ENCODE results near the gene ERCC1.
A peak's percentile ranks its signal among the peaks of the same experiment; 100 is the strongest.

ERCC1 gene

DNA sequence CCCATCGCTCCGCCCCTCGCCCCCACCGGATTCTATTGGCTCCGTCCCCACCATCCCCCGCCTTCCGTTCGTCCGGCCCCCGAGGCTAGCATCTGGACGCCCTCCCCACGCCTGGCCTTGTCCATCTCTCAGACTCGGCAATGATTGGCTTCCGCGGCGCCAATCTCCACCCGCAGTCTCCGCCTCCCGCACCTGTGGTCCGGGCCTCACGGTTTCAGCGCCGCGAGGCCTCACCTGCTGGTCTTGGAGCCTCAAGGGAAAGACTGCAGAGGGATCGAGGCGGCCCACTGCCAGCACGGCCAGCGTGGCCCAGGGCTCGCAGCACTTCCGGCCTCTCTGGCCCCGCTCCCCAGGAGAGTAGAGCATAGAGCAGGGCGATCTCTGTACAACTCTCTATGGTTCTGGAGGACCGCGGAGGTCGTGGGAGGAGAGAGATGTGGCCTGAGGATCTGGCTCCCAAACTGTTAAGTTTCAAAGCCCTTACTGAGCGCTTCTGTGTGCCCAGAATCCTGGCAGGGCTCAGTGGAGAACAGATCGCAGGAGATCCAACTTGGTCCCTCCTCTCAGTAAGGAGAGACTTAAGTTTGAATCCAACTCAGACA lies at the start of gene ERCC1:
Gene ERCC1, minus strand, starts transcription at position 329 of the 602 bp plus-strand sequence. CDS start 543 bp downstream, outside the sequence.
- Mint-ChIP-seq H3K4me1 (ENCODE audit: low read depth) (peaks cover 73% of the 10 kb centered on the region), H3K27me3 (peaks cover 9% of the 10 kb centered on the region), H3K9me3 (no peaks in the 10 kb centered on the region), H3K27ac (peak within 1 kb of the TSS; percentile 94), H3K4me3 (peak within 1 kb of the TSS; percentile 97), H3K36me3 (ENCODE audit: low read depth) (peaks cover 40% of the 10 kb centered on the region)
- intact Hi-C loops (cut with micrococcal nuclease) = loop anchor here (1.0 kb wide), 1 partner anchor 17 kb away; the partner anchor contains the start of gene POLR1G

DNA sequence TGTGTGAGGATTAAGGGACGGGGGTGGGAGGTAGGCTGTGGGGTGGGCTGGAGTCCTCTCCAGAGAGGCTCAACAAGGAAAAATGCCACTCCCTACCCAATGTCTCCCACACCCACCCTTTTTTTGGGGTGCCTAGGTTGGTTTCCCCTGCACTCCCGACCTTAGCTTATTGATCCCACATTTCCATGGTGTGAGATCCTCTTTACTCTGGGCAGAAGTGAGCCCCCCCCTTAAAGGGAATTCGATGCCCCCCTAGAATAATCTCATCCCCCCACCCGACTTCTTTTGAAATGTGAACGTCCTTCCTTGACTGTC lies 49.6 kb upstream of the ERCC1 start:
- H3K27me3 Mint-ChIP-seq = peaks cover 70% of the 10 kb centered on the region

DNA sequence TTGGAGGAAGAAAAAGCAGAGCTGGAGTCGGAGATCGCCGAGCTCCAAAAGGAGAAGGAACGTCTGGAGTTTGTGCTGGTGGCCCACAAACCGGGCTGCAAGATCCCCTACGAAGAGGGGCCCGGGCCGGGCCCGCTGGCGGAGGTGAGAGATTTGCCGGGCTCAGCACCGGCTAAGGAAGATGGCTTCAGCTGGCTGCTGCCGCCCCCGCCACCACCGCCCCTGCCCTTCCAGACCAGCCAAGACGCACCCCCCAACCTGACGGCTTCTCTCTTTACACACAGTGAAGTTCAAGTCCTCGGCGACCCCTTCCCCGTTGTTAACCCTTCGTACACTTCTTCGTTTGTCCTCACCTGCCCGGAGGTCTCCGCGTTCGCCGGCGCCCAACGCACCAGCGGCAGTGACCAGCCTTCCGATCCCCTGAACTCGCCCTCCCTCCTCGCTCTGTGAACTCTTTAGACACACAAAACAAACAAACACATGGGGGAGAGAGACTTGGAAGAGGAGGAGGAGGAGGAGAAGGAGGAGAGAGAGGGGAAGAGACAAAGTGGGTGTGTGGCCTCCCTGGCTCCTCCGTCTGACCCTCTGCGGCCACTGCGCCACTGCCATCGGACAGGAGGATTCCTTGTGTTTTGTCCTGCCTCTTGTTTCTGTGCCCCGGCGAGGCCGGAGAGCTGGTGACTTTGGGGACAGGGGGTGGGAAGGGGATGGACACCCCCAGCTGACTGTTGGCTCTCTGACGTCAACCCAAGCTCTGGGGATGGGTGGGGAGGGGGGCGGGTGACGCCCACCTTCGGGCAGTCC lies 49.0 kb upstream of the ERCC1 start:
- Mint-ChIP-seq H3K4me3 (peak overlapping the region; percentile 56), H3K27me3 (peaks cover 70% of the 10 kb centered on the region), H3K9me3 (no peaks in the 10 kb centered on the region), H3K27ac (peak overlapping the region; percentile 21), H3K36me3 (ENCODE audit: low read depth) (peaks cover 7% of the 10 kb centered on the region), H3K4me1 (ENCODE audit: low read depth) (peaks cover 83% of the 10 kb centered on the region)
- intact Hi-C loops (cut with micrococcal nuclease) = no loop called here

More for the DNA sequence above, 49.6 kb upstream of the ERCC1 start:
- peaks cover 83% of the 10 kb centered on the region for H3K4me1 Mint-ChIP-seq (ENCODE audit: low read depth)
- H3K9me3 Mint-ChIP-seq = no peaks in the 10 kb centered on the region
- intact Hi-C loops (cut with micrococcal nuclease) = no loop called here
- H3K36me3 Mint-ChIP-seq (ENCODE audit: low read depth) = peaks cover 7% of the 10 kb centered on the region
- no peak overlapping the region for H3K4me3 Mint-ChIP-seq
- H3K27ac Mint-ChIP-seq = peak overlapping the region; percentile 20

DNA sequence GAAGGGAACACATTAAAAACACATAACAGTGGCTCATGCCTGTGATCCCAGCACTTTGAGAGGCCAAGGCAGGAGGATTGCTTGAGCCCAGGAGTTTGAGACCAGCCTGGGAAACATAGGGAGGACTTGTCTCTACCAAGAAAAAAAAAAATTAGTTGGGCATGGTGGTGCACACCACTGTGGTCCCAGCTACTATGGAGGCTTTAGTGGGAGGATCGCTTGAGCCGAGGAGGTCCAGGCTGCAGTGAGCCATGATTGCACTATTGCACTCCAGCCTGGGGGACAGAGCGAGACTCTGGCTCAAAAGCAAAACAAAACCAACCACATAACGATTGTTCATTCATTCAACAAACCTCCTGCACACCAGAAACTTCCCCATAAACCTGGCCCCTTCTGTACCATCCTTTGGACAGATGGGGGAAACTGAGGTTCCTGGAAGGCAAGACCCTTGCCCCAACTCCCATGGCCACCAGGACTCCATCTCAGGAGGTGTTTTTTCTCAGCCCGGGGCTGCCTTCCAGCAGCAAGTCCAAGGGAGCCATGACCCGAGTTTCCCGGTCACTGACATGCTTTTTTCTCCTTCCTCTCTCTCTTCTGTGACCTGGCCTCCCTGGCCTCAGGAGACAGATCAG lies 48.3 kb upstream of the ERCC1 start:
- Mint-ChIP-seq H3K27me3 (peaks cover 67% of the 10 kb centered on the region), H3K4me1 (ENCODE audit: low read depth) (peaks cover 85% of the 10 kb centered on the region), H3K4me3 (peak overlapping the region; percentile 27), H3K9me3 (no peaks in the 10 kb centered on the region), H3K27ac (no peak overlapping the region), H3K36me3 (ENCODE audit: low read depth) (peaks cover 7% of the 10 kb centered on the region)
- intact Hi-C loops (cut with micrococcal nuclease) = no loop called here

DNA sequence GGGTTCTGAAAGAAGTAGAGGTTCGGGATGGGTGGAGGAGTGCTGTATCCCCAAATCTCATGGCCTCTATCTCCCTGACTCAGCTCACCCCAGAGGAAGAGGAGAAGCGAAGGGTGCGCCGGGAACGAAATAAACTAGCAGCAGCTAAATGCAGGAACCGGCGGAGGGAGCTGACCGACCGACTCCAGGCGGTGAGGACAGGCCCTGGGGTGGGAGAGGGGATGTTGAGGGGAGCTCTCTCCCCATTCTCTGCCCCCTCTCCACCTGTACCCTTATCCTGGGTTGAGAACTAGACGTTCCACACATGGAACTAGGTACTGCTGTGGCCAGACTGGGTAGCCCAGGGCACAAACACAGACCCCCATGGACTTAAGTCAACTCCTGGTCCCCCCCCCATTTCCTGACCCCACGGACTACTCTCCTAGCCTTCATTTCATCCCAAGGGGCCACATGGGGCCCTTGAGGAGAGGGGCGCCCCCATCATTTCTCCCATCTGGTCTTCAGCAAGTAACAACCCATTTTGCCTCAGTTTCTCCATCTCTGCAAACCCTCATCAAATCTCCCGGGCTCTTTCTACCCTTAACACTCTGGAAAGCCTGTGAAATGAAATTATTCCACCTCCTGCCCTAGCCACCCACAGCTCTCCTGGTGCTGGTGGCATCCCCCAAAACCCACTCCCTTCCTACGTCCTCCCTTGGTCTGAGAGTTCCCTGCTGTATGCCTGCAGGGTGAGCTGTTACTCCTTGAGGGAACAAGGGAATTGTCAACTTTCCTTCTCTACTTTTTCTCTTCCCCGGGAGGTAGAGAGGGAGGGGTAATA lies 47.6 kb upstream of the ERCC1 start:
- peaks cover 7% of the 10 kb centered on the region for H3K36me3 Mint-ChIP-seq (ENCODE audit: low read depth)
- H3K27ac Mint-ChIP-seq = no peak overlapping the region

DNA sequence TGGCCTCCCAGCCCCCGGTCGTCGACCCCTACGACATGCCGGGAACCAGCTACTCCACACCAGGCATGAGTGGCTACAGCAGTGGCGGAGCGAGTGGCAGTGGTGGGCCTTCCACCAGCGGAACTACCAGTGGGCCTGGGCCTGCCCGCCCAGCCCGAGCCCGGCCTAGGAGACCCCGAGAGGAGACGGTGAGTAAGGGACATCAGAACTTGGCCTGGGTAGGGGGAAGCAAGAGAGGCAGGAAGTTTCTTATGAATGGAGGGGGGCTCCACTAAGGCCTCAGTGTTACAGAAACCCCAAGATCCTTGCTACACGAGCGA lies 47.0 kb upstream of the ERCC1 start:
- Mint-ChIP-seq H3K4me1 (ENCODE audit: low read depth) (peaks cover 80% of the 10 kb centered on the region), H3K4me3 (no peak overlapping the region), H3K27ac (peak overlapping the region; percentile 8), H3K27me3 (peaks cover 64% of the 10 kb centered on the region), H3K36me3 (ENCODE audit: low read depth) (peaks cover 7% of the 10 kb centered on the region), H3K9me3 (no peaks in the 10 kb centered on the region)
- intact Hi-C loops (cut with micrococcal nuclease) = no loop called here

More for the DNA sequence above, 47.6 kb upstream of the ERCC1 start:
- H3K27me3 Mint-ChIP-seq = peaks cover 63% of the 10 kb centered on the region
- no peak overlapping the region for H3K4me3 Mint-ChIP-seq
- peaks cover 83% of the 10 kb centered on the region for H3K4me1 Mint-ChIP-seq (ENCODE audit: low read depth)
- intact Hi-C loops (cut with micrococcal nuclease) = no loop called here
- H3K9me3 Mint-ChIP-seq = no peaks in the 10 kb centered on the region

DNA sequence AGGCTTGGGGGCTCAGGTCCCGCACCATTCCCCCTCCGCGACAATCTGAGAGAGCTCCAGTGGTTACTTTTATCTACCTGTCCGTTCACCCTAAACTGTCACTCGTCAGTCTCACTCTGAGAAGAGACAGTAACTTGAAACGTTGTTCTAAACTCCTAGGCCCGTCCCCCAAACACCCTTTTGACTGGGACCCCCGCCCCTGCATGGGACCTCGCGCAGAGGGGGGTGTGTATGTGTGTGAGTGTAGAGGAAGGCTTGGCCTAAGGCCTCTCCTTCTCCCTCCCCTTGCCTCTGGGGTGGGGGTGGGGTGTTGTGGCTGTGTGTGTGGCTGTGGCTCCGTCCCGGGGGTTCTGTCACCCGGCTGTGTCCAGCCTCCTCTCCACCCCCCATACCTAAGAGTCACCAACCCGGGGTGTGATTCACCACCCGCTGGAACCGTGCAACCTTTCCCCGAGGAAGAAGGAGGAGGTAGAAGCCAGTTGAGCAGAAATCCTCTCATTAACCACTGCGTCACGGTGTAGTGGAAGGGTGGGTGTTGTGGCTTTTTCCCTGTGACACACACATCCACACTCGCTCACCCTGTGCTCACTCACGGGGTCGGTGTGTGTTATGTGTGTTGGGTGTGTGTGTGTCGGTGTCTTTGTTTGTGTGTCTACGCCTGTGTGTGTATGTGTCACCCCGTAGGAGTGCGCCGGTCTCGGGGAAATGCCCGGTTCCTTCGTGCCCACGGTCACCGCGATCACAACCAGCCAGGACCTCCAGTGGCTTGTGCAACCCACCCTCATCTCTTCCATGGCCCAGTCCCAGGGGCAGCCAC lies 46.4 kb upstream of the ERCC1 start:
- no peaks in the 10 kb centered on the region for H3K9me3 Mint-ChIP-seq
- H3K4me3 Mint-ChIP-seq = peak overlapping the region; percentile 93
- peaks cover 64% of the 10 kb centered on the region for H3K27me3 Mint-ChIP-seq
- H3K27ac Mint-ChIP-seq = peak overlapping the region; percentile 97
- peaks cover 79% of the 10 kb centered on the region for H3K4me1 Mint-ChIP-seq (ENCODE audit: low read depth)
- intact Hi-C loops (cut with micrococcal nuclease) = loop anchor here (2.0 kb wide), 1 partner anchor 27 kb away; no protein-coding TSS in a partner anchor
- peaks cover 7% of the 10 kb centered on the region for H3K36me3 Mint-ChIP-seq (ENCODE audit: low read depth)

DNA sequence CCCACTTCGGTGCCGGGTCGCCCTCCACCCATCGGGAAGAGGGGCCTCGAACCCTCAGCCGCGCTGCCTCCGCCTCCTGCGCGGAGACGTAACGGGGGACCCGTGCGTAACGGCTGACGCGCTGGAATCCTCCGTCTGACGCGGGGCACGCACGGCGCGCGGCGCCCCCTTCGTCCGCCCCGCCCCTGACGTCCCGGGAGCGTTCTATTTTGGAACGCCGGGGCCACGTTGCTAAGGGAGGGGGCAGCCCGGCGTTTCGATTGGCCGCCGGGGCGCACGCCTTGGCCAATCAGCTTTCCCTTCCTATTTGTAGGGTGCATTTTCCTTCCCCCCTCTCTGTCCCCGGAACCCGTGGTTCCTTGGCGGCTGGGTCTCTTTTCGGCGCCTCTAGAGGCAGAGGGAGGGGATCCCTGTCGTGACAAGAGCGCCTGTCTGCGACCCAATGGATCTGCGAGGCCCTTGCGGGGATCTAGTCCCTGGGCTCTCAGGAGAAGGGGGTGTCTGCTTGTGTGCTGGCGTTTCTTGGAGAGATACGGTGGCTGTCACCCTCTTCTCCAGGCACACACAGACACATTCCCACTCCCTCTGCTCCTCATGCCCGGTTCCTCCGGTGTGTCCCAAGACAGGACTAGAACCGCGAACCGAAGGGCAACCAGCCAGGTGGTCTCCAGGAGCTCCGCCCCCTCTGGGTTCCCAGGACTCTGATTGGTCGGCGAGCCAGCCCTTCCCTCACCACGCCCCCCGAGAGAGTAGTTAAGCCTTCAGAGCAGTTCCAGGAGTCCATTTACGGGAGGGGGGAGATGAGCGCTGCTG lies 45.6 kb upstream of the ERCC1 start:
- no peaks in the 10 kb centered on the region for H3K9me3 Mint-ChIP-seq
- intact Hi-C loops (cut with micrococcal nuclease) = loop anchor here (2.0 kb wide), 1 partner anchor 27 kb away; no protein-coding TSS in a partner anchor
- peaks cover 80% of the 10 kb centered on the region for H3K4me1 Mint-ChIP-seq (ENCODE audit: low read depth)
- peaks cover 65% of the 10 kb centered on the region for H3K27me3 Mint-ChIP-seq
- H3K36me3 Mint-ChIP-seq (ENCODE audit: low read depth) = peaks cover 7% of the 10 kb centered on the region
- H3K27ac Mint-ChIP-seq = peak overlapping the region; percentile 97
- peak overlapping the region; percentile 93 for H3K4me3 Mint-ChIP-seq

DNA sequence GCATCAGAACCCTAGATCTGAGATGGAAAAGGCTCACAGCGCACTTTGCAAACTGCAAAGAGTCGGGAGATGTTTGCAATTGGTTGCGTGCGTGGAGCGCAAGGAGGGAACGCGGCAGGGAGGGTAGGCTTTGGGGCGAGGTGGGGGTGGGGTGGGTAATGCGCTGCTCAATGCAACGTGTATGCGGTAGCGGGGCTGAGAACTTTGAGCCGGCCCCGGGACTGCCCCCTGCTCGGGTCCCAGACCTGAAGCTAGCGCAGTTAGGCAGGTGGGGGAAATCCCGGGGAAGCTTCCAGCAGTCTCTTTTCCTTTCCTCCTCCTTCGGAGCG lies 45.0 kb upstream of the ERCC1 start:
- Mint-ChIP-seq H3K9me3 (no peaks in the 10 kb centered on the region), H3K27me3 (peaks cover 59% of the 10 kb centered on the region), H3K27ac (peak overlapping the region; percentile 97), H3K4me3 (peak overlapping the region; percentile 93), H3K4me1 (ENCODE audit: low read depth) (peaks cover 75% of the 10 kb centered on the region), H3K36me3 (ENCODE audit: low read depth) (peaks cover 7% of the 10 kb centered on the region)
- intact Hi-C loops (cut with micrococcal nuclease) = loop anchor here (2.0 kb wide), 1 partner anchor 26 kb away; no protein-coding TSS in a partner anchor

DNA sequence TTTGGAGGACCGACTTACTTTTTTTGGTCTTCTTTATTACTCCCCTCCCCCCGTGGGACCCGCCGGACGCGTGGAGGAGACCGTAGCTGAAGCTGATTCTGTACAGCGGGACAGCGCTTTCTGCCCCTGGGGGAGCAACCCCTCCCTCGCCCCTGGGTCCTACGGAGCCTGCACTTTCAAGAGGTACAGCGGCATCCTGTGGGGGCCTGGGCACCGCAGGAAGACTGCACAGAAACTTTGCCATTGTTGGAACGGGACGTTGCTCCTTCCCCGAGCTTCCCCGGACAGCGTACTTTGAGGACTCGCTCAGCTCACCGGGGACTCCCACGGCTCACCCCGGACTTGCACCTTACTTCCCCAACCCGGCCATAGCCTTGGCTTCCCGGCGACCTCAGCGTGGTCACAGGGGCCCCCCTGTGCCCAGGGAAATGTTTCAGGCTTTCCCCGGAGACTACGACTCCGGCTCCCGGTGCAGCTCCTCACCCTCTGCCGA lies 44.5 kb upstream of the ERCC1 start:
- Mint-ChIP-seq H3K4me3 (peak overlapping the region; percentile 93), H3K9me3 (no peaks in the 10 kb centered on the region), H3K27ac (peak overlapping the region; percentile 97), H3K27me3 (peaks cover 53% of the 10 kb centered on the region), H3K4me1 (ENCODE audit: low read depth) (peaks cover 72% of the 10 kb centered on the region), H3K36me3 (ENCODE audit: low read depth) (peaks cover 7% of the 10 kb centered on the region)
- intact Hi-C loops (cut with micrococcal nuclease) = loop anchor here (2.0 kb wide), 1 partner anchor 25 kb away; no protein-coding TSS in a partner anchor

DNA sequence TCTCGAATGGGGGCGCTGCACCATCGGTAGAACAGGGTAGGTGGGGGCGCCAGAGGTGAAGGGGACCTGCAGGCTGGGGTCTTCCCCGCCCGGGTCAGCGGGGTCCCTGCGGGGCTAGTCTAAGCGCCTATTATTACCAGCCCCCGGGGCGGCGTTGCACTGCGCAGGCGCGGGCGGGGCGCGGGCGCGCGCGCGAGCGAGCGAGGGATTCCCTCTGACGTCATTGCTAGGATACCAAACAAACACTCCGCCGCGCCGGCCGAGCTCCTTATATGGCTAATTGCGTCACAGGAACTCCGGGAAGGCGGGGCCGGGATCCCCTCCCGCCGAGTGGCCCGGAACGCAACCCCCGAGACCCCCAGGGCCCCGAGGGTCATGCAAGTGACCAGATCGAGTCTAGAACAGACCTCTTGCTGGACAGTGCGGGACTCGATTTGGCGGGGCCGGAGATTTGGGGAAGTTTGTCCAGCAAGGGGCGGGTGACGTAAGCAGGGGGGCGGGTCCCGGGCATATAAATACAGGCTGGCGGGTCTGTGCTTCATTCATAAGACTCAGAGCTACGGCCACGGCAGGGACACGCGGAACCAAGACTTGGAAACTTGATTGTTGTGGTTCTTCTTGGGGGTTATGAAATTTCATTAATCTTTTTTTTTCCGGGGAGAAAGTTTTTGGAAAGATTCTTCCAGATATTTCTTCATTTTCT lies 43.9 kb upstream of the ERCC1 start, which contains the start of gene FOSB:
Gene FOSB, plus strand, starts transcription at position 541 of the 703 bp plus-strand sequence. CDS start 591 bp downstream, outside the sequence.
- peak within 1 kb of the TSS; percentile 97 for H3K27ac Mint-ChIP-seq
- H3K4me3 Mint-ChIP-seq = peak within 1 kb of the TSS; percentile 93
- H3K36me3 Mint-ChIP-seq (ENCODE audit: low read depth) = peaks cover 7% of the 10 kb centered on the region
- peaks cover 67% of the 10 kb centered on the region for H3K4me1 Mint-ChIP-seq (ENCODE audit: low read depth)
- peaks cover 47% of the 10 kb centered on the region for H3K27me3 Mint-ChIP-seq
- no peaks in the 10 kb centered on the region for H3K9me3 Mint-ChIP-seq
- intact Hi-C loops (cut with micrococcal nuclease) = loop anchor here (1.0 to 2.0 kb wide), 3 partner anchors 11 to 25 kb away; no protein-coding TSS in a partner anchor

DNA sequence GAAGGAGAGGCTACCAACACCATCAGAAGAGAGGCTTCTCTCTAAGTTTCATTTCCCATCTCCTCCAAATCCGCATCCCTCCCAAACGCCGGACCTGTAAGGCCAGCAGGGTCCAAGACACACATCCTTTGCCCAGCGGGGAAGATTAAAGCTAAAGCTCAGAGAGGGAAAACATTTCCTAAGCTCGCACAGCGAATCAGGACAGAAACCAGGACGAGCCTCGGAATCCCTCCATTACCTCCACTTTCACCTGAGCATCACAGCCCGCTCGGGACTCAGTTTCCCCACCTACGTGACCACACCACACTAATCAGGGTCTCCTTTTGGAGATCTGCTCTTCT lies 43.4 kb upstream of the ERCC1 start:
- no peaks in the 10 kb centered on the region for H3K9me3 Mint-ChIP-seq
- peaks cover 7% of the 10 kb centered on the region for H3K36me3 Mint-ChIP-seq (ENCODE audit: low read depth)
- peak overlapping the region; percentile 93 for H3K4me3 Mint-ChIP-seq
- H3K4me1 Mint-ChIP-seq (ENCODE audit: low read depth) = peaks cover 62% of the 10 kb centered on the region
- intact Hi-C loops (cut with micrococcal nuclease) = loop anchor here (1.0 to 2.0 kb wide), 2 partner anchors 11 to 16 kb away; no protein-coding TSS in a partner anchor
- H3K27ac Mint-ChIP-seq = peak overlapping the region; percentile 97
- H3K27me3 Mint-ChIP-seq = peaks cover 47% of the 10 kb centered on the region

Measured in dendritic cell treated with granulocyte-macrophage colony-stimulating factor and Interleukin-4, amounts not matched to agents 40 ng/mL and 50 ng/mL, for 4 days (primary cell).